GM21526 (cell line): ENCODE data around the gene PDCD1.
"Not testable (repeated sequence)": the region's sequence is repeated elsewhere in the genome, so short reads cannot be mapped to it uniquely, and the experiment has no call there.

ENCODE experiments used
- ATAC-seq: cut with Tn5 transposase; IDR thresholded peaks from one replicate; pipeline ENCODE4 v1.9.1; 2021; ENCODE audit warnings: moderate library complexity; ENCODE audit not compliant: unreplicated experiment, low FRiP score

Gene PDCD1

GRCh38 chr2:241804326-241805229 is 54.1 kb downstream of the PDCD1 start:
- no peak for ATAC-seq

- no peak for ATAC-seq
Observed at GRCh38 chr2:241803387-241804325, 55.0 kb downstream of the PDCD1 start.

- ATAC-seq, result no peak
Observed at GRCh38 chr2:241802421-241803318, 56.0 kb downstream of the PDCD1 start.

DNA sequence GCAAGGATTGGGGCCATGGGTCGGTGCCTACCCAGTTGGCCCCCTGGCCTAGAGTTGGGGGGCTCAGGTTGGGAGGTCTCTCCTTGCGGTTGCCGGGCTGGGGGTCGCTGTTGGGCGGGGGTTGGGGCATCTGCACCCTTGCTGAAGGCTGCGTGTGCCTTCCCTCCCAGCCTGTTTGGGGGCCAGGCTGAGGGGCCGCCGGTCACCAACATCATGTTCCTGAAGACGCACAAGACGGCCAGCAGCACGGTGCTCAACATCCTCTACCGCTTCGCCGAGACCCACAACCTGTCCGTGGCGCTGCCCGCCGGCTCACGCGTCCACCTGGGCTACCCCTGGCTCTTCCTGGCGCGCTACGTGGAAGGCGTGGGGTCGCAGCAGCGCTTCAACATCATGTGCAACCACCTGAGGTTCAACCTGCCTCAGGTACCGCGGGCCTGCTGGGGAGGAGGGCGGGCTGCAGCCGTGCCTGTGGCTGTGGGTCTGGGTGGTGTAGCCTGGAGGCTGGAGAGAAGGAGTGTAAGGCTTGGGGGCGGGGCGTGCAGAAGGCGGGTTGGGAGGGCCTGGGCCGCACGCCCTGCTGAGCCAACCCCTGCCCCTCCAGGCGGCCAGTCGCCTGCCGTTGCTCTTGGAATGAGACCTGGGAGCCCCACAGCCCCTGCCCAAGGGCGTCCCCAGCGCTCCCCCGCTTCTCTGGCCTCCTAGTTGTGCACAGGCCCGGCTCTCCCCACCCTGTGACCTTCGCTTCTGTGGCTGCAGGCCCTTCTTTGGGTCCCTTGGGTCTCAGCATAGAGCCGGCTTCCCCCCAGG is 56.9 kb downstream of the PDCD1 start:
- ATAC-seq, result no peak

DNA sequence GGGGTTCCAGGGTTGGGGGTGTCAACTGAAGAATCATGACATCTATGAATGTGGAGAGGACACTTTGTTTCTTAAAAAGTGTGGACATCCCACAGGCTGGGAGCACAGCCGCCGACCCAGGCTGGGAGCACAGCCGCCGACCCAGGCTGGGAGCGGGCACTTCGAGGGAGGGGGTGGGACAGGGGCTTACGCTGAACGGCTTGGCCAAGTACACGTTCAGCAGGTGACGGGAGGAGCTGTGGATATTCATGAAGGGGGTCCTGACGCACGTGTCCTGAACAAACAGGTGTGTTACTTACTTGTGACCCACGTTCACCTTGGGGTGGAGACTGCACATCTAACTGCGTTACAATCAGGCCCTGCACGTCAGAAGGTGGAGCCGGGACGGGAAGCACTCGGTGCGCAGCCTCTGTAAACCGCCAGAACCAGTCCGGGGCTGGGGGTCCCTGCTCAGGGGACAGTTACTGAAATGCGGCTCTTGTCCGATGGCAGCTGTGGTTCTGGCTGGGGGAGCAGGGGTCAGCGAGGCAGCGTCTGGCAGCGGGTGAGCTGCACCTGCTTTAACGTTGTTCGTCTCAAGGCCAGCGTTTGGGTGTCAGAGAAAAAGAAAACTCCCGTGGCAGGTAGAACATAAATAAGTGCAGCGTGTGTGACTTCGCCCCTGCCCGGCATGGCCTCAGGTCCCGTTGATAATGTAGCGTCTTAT is 58.3 kb downstream of the PDCD1 start:
- ATAC-seq, result not testable (repeated sequence)
